GM18498 (cell line): ENCODE data around the gene BAG5.
A peak's percentile ranks its signal among the peaks of the same experiment; 100 is the strongest.
"Not testable (repeated sequence)": the region's sequence is repeated elsewhere in the genome, so short reads cannot be mapped to it uniquely, and the experiment has no call there.

Experiments used
- ATAC-seq: cut with Tn5 transposase; IDR thresholded peaks from one replicate; pipeline ENCODE4 v1.9.1; 2021; ENCODE audit warnings: mild to moderate bottlenecking, moderate library complexity; ENCODE audit not compliant: unreplicated experiment

Gene BAG5

GRCh38 chr14:103535081-103535890, 27.2 kb downstream of the BAG5 start:
- no peak for ATAC-seq

- ATAC-seq, result no peak
Measured at GRCh38 chr14:103534576-103535061, 27.8 kb downstream of the BAG5 start.

- ATAC-seq, result no peak
Measured at GRCh38 chr14:103533999-103534575, 28.4 kb downstream of the BAG5 start.

- ATAC-seq, result no peak
Measured at GRCh38 chr14:103533137-103533998, 29.1 kb downstream of the BAG5 start.

GRCh38 chr14:103532216-103533136, 30.0 kb downstream of the BAG5 start:
- ATAC-seq, result no peak

GRCh38 chr14:103531421-103532215, 30.8 kb downstream of the BAG5 start:
- ATAC-seq, result no peak

- no peak for ATAC-seq
Measured at GRCh38 chr14:103530831-103531230, 31.6 kb downstream of the BAG5 start.

GRCh38 chr14:103530390-103530789, 32.1 kb downstream of the BAG5 start:
- ATAC-seq, result no peak

GRCh38 chr14:103529383-103530365, 32.8 kb downstream of the BAG5 start:
- ATAC-seq, result no peak

GRCh38 chr14:103528587-103529382, 33.7 kb downstream of the BAG5 start, which contains the start of gene TRMT61A:
TRMT61A (plus strand) TSS chr14:103529196; CDS start chr14:103529979, 783 bp downstream.
- ATAC-seq, result peak; percentile 50

GRCh38 chr14:103528146-103528586, 34.3 kb downstream of the BAG5 start:
- no peak for ATAC-seq

GRCh38 chr14:103527408-103528145, 34.9 kb downstream of the BAG5 start:
- peak; percentile 42 for ATAC-seq

- no peak for ATAC-seq
Measured at GRCh38 chr14:103526914-103527248, 35.6 kb downstream of the BAG5 start.

GRCh38 chr14:103526247-103526913, 36.1 kb downstream of the BAG5 start:
- no peak for ATAC-seq

GRCh38 chr14:103525430-103526246, 36.8 kb downstream of the BAG5 start:
- ATAC-seq, result not testable (repeated sequence)
